HepG2 (cell line): ENCODE measurements around the gene LLGL2. TPM values are rescaled to one million over a fixed set of nuclear protein-coding genes. Genes with fewer than 3 reads are reported as not detected.

Experiments
- ATF2 ChIP-seq: sonication (generic); formaldehyde crosslinking; IDR thresholded peaks from 2 replicates; pipeline ENCODE4 v1.4.0; 2020; ENCODE audit warnings: missing genetic modification reagents
- CCDC6 ChIP-seq: sonication (generic); formaldehyde crosslinking; IDR thresholded peaks from 2 replicates; pipeline ENCODE4 v1.8.1; 2022; ENCODE audit warnings: mild to moderate bottlenecking, missing genetic modification reagents, moderate library complexity
- CREM ChIP-seq, 2 experiments: sonication (generic) in 1 of 2; formaldehyde crosslinking in 1 of 2; IDR thresholded peaks; 2 replicates each; pipeline versions ENCODE4 v1.4.0 to v1.6.1; 2016 to 2020; ENCODE audit warnings: antibody characterized with exemption in 1 of 2, mild to moderate bottlenecking in 1 of 2, missing genetic modification reagents in 1 of 2
- DBP ChIP-seq: sonication (generic); formaldehyde crosslinking; IDR thresholded peaks from 2 replicates; pipeline ENCODE4 v1.4.0; 2020; ENCODE audit warnings: missing genetic modification reagents; ENCODE audit errors: not compliant biosample characterization
- NFIB ChIP-seq: sonication (generic); formaldehyde crosslinking; IDR thresholded peaks from 2 replicates; pipeline ENCODE4 v1.9.0; 2021; ENCODE audit warnings: missing genetic modification reagents, mild to moderate bottlenecking, borderline replicate concordance
- POGK ChIP-seq: sonication (generic); formaldehyde crosslinking; conservative IDR thresholded peaks from 2 replicates; pipeline ENCODE4 v1.8.0; 2022; ENCODE audit warnings: mild to moderate bottlenecking, moderate library complexity, missing genetic modification reagents
- RXRB ChIP-seq: IDR thresholded peaks from 2 replicates; pipeline ENCODE4 v1.6.1; 2016; ENCODE audit warnings: borderline replicate concordance, missing genetic modification reagents, missing compliant biosample characterization
- SIN3A ChIP-seq: IDR thresholded peaks from 2 replicates; pipeline ENCODE4 v1.6.1; 2011; ENCODE audit warnings: low read depth, mild to moderate bottlenecking, control low read depth, low read length, borderline replicate concordance
- SIN3B ChIP-seq: fragments of 150-350 bp; IDR thresholded peaks from 2 replicates; pipeline ENCODE4 v1.6.1; 2014; ENCODE audit warnings: low read length
- TCF7 ChIP-seq: sonication (generic); IDR thresholded peaks from 2 replicates; pipeline ENCODE4 v1.6.1; 2016; ENCODE audit warnings: antibody characterized with exemption, low read depth
- TIGD3 ChIP-seq: sonication (generic); formaldehyde crosslinking; IDR thresholded peaks from 2 replicates; pipeline ENCODE4 v1.5.1; 2020; ENCODE audit warnings: mild to moderate bottlenecking, missing genetic modification reagents, borderline replicate concordance
- ZBTB20 ChIP-seq: sonication (generic); formaldehyde crosslinking; IDR thresholded peaks from 2 replicates; pipeline ENCODE4 v1.8.1; 2023; ENCODE audit warnings: missing genetic modification reagents, low read depth, mild to moderate bottlenecking, borderline replicate concordance
- ZNF276 ChIP-seq: sonication (generic); formaldehyde crosslinking; IDR thresholded peaks from 2 replicates; pipeline ENCODE4 v1.4.0; 2020; ENCODE audit warnings: mild to moderate bottlenecking, low read depth, missing genetic modification reagents
- ZNF44 ChIP-seq: sonication (generic); formaldehyde crosslinking; IDR thresholded peaks from 2 replicates; pipeline ENCODE4 v1.5.1; 2020; ENCODE audit warnings: mild to moderate bottlenecking, missing genetic modification reagents
- ZNF589 ChIP-seq: sonication (generic); formaldehyde crosslinking; conservative IDR thresholded peaks from 2 replicates; pipeline ENCODE4 v1.8.0; 2022; ENCODE audit warnings: mild to moderate bottlenecking, moderate library complexity, missing genetic modification reagents
- ZNF780A ChIP-seq: sonication (generic); formaldehyde crosslinking; IDR thresholded peaks from 2 replicates; pipeline ENCODE4 v1.8.0; 2022; ENCODE audit warnings: mild to moderate bottlenecking, missing genetic modification reagents, moderate library complexity
- polyA plus RNA-seq, 8 experiments: library from polyadenylated mRNA; depleted of rRNA in 3 of 8; stranded (reverse) in 7 of 8; unstranded in 1 of 8; fragments of >200 nt; fragmentation: Illumina TruSeq in 4 of 8; extraction: Trizol in 4 of 8; gene quantifications; 2 replicates each; pipeline versions ENCODE4 v1.2.1 to v1.2.3, GENCODE V29; 2011 to 2016; ENCODE audit warnings: low read depth in 4 of 8, missing spikeins in 1 of 8, mixed read lengths in 1 of 8; ENCODE audit not compliant: insufficient read depth in 1 of 8
- total RNA-seq, 5 experiments: library from RNA; depleted of rRNA; stranded (reverse); fragments of >200 nt; fragmentation: Illumina TruSeq; extraction: Trizol; gene quantifications; 2 replicates each; pipeline ENCODE4 v1.2.3, GENCODE V29; 2016; ENCODE audit warnings: low read depth in 1 of 5

Gene LLGL2
- total and polyA plus RNA-seq, 2 of the 13 experiments (the other 11 are each of a cell fraction or from before 2014, with no cell fraction given): 83.0 to 86.7 TPM

GRCh38 chr17:75511610-75512575 is 13.6 kb upstream of the LLGL2 start (continued):
- TF ChIP-seq TIGD3 (no peak), SIN3B (no peak), DBP (CRISPR knock-in tag) (no peak), TCF7 (no peak), CCDC6 (CRISPR knock-in tag) (peak; percentile 70; the same call in 1 of the 2 replicates), ZNF276 (CRISPR knock-in tag) (no peak; the same call in 1 of the 2 replicates), ZBTB20 (CRISPR knock-in tag) (peak; percentile 90; the same call in 1 of the 2 replicates), ZNF44 (no peak; the same call in 1 of the 2 replicates), RXRB (CRISPR knock-in tag) (peak; percentile 100), ZNF780A (CRISPR knock-in tag) (no peak), ZNF589 (CRISPR knock-in tag) (no peak), SIN3A (peak; percentile 82), POGK (CRISPR knock-in tag) (peak; percentile 95), CREM (IDR thresholded peaks at IDR 0.05) (peak; percentile 65; the same call in 1 of the 2 replicates), CREM (CRISPR knock-in tag; IDR thresholded peaks at IDR 0.05) (no peak), ATF2 (no peak), NFIB (CRISPR knock-in tag) (peak; percentile 100)
